HG03520 (cell line): ENCODE data around the gene TSHZ1.

Source experiments
- ATAC-seq: cut with Tn5 transposase; IDR thresholded peaks from one replicate; pipeline ENCODE4 v1.9.1; 2021; ENCODE audit warnings: mild to moderate bottlenecking, moderate library complexity; ENCODE audit not compliant: unreplicated experiment

Gene TSHZ1, protein sequence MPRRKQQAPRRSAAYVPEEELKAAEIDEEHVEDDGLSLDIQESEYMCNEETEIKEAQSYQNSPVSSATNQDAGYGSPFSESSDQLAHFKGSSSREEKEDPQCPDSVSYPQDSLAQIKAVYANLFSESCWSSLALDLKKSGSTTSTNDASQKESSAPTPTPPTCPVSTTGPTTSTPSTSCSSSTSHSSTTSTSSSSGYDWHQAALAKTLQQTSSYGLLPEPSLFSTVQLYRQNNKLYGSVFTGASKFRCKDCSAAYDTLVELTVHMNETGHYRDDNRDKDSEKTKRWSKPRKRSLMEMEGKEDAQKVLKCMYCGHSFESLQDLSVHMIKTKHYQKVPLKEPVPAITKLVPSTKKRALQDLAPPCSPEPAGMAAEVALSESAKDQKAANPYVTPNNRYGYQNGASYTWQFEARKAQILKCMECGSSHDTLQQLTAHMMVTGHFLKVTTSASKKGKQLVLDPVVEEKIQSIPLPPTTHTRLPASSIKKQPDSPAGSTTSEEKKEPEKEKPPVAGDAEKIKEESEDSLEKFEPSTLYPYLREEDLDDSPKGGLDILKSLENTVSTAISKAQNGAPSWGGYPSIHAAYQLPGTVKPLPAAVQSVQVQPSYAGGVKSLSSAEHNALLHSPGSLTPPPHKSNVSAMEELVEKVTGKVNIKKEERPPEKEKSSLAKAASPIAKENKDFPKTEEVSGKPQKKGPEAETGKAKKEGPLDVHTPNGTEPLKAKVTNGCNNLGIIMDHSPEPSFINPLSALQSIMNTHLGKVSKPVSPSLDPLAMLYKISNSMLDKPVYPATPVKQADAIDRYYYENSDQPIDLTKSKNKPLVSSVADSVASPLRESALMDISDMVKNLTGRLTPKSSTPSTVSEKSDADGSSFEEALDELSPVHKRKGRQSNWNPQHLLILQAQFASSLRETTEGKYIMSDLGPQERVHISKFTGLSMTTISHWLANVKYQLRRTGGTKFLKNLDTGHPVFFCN (N-terminal part only)

GRCh38 chr18:75210274-75211001 lies at the start of gene TSHZ1:
Gene TSHZ1 (plus strand): TSS chr18:75210797. CDS start chr18:75211877, 1,080 bp downstream.
- ATAC-seq: peak; percentile 38

- no peak for ATAC-seq
Measured at GRCh38 chr18:75161256-75162028, 49.2 kb upstream of the TSHZ1 start.

GRCh38 chr18:75162467-75162866 lies 48.1 kb upstream of the TSHZ1 start:
- ATAC-seq: no peak

GRCh38 chr18:75162978-75163377 lies 47.6 kb upstream of the TSHZ1 start:
- no peak for ATAC-seq

- no peak for ATAC-seq
Measured at GRCh38 chr18:75163736-75164135, 46.9 kb upstream of the TSHZ1 start.

- no peak for ATAC-seq
Measured at GRCh38 chr18:75164479-75164878, 46.1 kb upstream of the TSHZ1 start.

DNA sequence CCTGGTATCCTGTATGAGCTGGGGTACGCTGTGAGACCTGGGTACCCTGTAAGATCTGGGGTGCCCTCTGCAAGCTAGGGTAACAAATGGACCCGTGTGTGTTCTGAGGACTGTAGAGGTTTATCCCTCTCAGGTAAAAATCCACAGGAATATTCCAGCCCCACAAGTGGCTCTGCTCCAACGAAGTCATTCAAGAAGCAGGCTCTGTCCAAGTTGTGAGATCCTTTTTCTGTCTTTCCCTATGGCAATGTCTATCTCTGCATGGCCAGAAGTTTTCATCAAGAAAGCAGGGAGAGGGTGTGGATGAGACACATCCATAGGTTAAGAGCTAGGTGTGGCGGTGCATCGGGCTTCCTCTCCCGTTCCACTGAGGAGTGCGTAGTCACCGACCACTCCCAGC lies 44.7 kb upstream of the TSHZ1 start:
- ATAC-seq: no peak

DNA sequence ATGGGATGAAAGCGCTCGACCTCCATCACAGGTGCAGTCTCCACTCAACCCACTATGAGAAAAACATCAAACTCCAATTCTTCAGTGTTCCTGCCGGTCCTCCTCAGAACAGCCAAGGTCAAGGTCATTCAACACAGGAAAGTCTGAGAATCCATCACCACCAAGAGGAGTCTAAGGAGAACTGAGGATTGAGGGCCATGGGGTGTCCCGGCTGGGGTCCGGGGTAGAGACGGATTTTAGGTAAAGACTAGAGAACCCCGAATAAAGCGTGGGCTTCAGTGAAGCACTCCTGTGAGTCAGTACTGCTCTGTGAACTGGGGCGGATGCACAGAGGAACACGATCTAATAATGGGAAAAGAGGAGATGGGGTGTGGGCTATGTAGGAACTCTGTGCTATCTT lies 43.5 kb upstream of the TSHZ1 start:
- no peak for ATAC-seq

DNA sequence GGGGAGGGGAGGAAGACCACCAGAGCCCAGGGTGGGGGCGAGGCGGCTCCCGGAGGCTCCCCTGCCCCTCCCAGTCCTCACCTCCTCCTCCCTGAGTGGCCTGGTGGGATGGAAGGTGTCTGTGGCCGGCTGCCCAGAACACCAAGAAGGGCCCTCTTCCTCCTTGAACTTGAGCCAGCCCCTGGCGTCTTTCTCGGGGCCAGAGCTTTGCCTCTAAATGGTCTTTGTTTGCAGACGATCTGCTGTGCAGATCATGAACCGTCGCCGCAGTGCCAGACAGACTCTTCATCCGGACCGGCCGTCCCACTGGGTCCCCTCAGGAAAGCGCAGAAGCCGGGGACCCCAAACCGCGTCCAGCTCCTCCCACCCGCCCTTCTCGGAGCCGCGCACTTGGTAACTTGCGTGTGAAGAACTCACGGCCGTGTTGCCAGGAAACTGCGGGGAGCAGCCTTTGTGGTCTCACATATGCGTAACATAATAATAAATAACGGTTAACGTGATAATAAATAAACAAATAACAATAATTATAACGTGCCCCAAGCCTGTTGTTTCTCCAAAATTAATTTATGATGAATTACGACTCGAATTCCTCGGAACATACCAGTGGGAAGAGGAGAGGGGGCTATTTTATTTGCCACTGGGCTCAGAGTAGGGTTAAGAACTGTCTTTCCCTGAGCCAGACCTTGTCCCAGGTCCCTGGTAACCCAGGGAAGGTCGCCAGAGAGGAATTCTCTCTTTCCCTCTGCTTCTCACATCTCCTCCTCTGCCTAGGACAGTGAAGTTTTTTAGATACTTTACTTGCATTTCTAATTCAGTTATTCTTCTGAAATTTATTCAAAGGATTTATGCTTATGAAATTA lies 42.6 kb upstream of the TSHZ1 start:
- no peak for ATAC-seq

DNA sequence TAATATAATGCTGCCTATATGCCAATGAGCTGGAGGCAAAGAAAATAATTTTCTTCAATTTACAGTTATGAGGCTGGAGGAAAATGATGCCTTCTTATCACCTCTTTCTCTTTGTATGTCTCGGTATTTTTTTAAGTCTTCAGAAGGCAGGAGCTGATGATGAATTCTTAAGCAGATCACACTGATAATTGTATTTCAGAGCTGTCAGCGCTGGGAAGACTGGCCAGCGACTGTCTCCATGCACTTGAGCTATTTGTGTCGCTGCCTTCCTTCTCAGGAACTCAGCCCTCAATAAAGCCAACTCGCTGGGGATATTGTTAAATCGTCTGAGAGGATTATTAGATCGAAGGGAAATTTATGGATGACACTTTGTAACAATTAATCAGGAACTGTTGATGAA lies 42.0 kb upstream of the TSHZ1 start:
- no peak for ATAC-seq

DNA sequence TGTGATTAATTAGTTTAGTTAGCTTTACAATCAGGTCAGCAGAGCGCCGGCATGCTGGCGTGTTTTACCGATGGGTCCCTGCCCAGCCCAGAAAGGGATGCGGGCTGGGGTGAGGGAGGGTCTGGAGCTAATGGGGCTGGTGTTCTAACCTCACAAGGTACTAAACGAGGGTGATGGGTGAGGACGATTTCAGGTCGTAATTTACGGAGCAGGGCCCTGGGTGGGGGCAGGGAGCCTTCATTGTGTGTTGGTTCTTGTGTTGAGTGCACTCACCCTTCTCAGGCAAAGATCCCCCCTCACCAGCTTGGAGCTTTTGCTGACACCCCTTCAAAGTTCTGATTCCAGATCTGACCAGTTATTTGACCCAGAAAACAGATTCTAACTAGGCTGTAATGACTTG lies 41.2 kb upstream of the TSHZ1 start:
- no peak for ATAC-seq

GRCh38 chr18:75170022-75170789 lies 40.4 kb upstream of the TSHZ1 start:
- ATAC-seq: no peak

- ATAC-seq: no peak
Measured at GRCh38 chr18:75170916-75171315, 39.7 kb upstream of the TSHZ1 start.

GRCh38 chr18:75172299-75173124 lies 38.1 kb upstream of the TSHZ1 start:
- ATAC-seq: peak; percentile 4

- peak; percentile 98 for ATAC-seq
Measured at GRCh38 chr18:75173125-75173432, 37.5 kb upstream of the TSHZ1 start.

GRCh38 chr18:75173738-75174137 lies 36.9 kb upstream of the TSHZ1 start:
- ATAC-seq: no peak

GRCh38 chr18:75176849-75177248 lies 33.7 kb upstream of the TSHZ1 start:
- no peak for ATAC-seq

GRCh38 chr18:75178376-75178775 lies 32.2 kb upstream of the TSHZ1 start:
- no peak for ATAC-seq
